ENCODE results near the gene ABCC4. TPM values are rescaled to one million over a fixed set of nuclear protein-coding genes. Genes with fewer than 3 reads are reported as not detected.

Gene ABCC4
- 17.0 and 22.2 TPM in 2 replicates for total RNA-seq

GRCh38 chr13:95301183-95301967 is at the start of gene ABCC4:
ABCC4 (minus strand) TSS chr13:95301451; CDS start chr13:95301314, 137 bp downstream.

Small RNA genes within 50 kb of the gene (small RNA-seq; reads per million reads assigned to genes)
- gene RNU6-62P (not detected), gene RNY3P8 (not detected), gene RNY4P27 (0.82 reads per million, percentile 51 among the genes with 10 or more reads in this experiment)
